Measurements from ENCODE around the gene LCK. TPM values are rescaled to one million over a fixed set of nuclear protein-coding genes. Genes with fewer than 3 reads are reported as not detected.

Gene LCK
- total and polyA plus RNA-seq, 7 donors = 0.36 to 37.3 (median 0.87) TPM; not detected in 1

- intact Hi-C loops (cut with DNase I) = loop anchor here (5.0 kb wide), 1 partner anchor 131 kb away; no protein-coding TSS in a partner anchor
- Histone ChIP-seq H3K9me3 (no peaks in the 10 kb centered on the region), H3K27ac (peak overlapping the region; percentile 88 to 91 (median 90)), H3K27me3 (no peaks in the 10 kb centered on the region), H3K4me3 (peak overlapping the region; percentile 70 to 87 (median 73)), H3K36me3 (peaks cover 8 to 57% (median 22%) of the 10 kb centered on the region in 4 donors), H3K4me1 (peaks cover 0 to 32% (median 26%) of the 10 kb centered on the region in 4 donors)
- no peak for DNase-seq
- TF ChIP-seq POLR2AphosphoS5 (IDR thresholded peaks at IDR 0.05) (no peak), EP300 (IDR thresholded peaks at IDR 0.05) (no peak), POLR2A (IDR thresholded peaks at IDR 0.05) (no peak)
- TF ChIP-seq, protein P1, sequence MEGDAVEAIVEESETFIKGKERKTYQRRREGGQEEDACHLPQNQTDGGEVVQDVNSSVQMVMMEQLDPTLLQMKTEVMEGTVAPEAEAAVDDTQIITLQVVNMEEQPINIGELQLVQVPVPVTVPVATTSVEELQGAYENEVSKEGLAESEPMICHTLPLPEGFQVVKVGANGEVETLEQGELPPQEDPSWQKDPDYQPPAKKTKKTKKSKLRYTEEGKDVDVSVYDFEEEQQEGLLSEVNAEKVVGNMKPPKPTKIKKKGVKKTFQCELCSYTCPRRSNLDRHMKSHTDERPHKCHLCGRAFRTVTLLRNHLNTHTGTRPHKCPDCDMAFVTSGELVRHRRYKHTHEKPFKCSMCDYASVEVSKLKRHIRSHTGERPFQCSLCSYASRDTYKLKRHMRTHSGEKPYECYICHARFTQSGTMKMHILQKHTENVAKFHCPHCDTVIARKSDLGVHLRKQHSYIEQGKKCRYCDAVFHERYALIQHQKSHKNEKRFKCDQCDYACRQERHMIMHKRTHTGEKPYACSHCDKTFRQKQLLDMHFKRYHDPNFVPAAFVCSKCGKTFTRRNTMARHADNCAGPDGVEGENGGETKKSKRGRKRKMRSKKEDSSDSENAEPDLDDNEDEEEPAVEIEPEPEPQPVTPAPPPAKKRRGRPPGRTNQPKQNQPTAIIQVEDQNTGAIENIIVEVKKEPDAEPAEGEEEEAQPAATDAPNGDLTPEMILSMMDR (IDR thresholded peaks at IDR 0.05) = no peak
- 7 to 18% methylated on average over 13 of the region's 13 CpGs for WGBS, 2 donors
These were observed 29.5 kb upstream of the LCK start for GRCh38 chr1:32221581-32221979.

DNA sequence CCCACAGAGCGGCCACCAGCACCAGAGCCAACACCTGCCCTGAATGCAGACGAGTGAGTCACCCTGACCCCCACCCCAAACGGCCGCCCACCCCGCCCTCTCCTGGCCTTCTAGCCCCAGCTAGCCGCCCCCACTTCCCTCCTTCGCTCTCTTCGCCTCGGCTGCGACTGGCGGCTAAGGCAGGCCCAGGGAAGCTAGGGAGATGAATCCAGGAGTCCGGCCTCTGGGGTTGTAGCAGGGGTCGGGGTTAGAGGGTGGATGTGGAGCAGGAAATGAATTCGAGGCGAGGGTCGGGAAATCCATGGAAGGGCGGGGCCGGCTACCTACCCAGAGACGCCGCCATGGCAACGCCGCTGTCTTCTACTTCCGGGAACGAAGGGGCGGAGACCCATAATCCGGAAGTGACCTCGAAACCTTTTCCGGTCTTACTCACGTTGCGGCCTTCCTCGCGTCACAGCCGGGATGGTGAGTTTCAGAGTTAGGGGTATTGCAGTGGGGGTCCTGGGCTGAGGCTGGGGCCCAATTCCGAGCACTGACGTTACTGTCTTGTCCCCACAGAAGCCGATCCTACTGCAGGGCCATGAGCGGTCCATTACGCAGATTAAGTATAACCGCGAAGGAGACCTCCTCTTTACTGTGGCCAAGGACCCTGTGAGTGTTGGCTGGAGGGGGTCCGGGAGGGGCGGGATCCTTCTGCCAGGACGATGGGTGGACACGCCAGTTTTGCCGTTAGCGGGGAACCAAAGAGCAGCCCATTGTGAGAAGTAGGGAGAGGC lies 28.9 kb upstream of the LCK start, which contains the start of the genes EIF3I and TMEM234:
Gene EIF3I, plus strand, starts transcription at position 428 of the 776 bp plus-strand sequence. Its CDS starts 35 bp downstream, at position 463.
Gene TMEM234, minus strand, starts transcription at position 374 of the 776 bp plus-strand sequence. Its CDS starts 31 bp downstream, at position 343.
- Histone ChIP-seq H3K4me3 (peak within 1 kb of the TSS; percentile 70 to 87 (median 73)), H3K27me3 (no peaks in the 10 kb centered on the region), H3K27ac (peak within 1 kb of the TSS; percentile 88 to 91 (median 90)), H3K4me1 (peaks cover 0 to 32% (median 26%) of the 10 kb centered on the region in 4 donors), H3K9me3 (no peaks in the 10 kb centered on the region), H3K36me3 (peaks cover 12 to 57% (median 16%) of the 10 kb centered on the region in 4 donors)
- TF ChIP-seq POLR2A (IDR thresholded peaks at IDR 0.05) (peak; percentile 61 to 71), EP300 (IDR thresholded peaks at IDR 0.05) (peak in 1 of 4 donors; percentile 53), POLR2AphosphoS5 (IDR thresholded peaks at IDR 0.05) (peak; percentile 91 to 95 (median 94))
- TF ChIP-seq, protein P1 (IDR thresholded peaks at IDR 0.05) = no peak
- DNase-seq = peak; percentile 97
- intact Hi-C loops (cut with DNase I) = loop anchor here (1.0 to 5.0 kb wide), 3 partner anchors 18 to 130 kb away; no protein-coding TSS in a partner anchor
- 0 to 1% methylated on average over 46 of the region's 46 CpGs for WGBS, 2 donors

GRCh38 chr1:32223683-32224082 lies 27.4 kb upstream of the LCK start:
- peak overlapping the region in 3 of 4 donors; percentile 31 to 90 (median 88) for H3K27ac ChIP-seq
- WGBS, 2 donors = 86 to 90% methylated on average over 3 of the region's 3 CpGs
- peak overlapping the region in 1 of 4 donors; percentile 70 for H3K4me3 ChIP-seq
- TF ChIP-seq POLR2AphosphoS5 (IDR thresholded peaks at IDR 0.05) = no peak
- TF ChIP-seq, protein P1 (IDR thresholded peaks at IDR 0.05) = no peak
- no peak for TF ChIP-seq EP300 (IDR thresholded peaks at IDR 0.05)
- no peak for TF ChIP-seq POLR2A (IDR thresholded peaks at IDR 0.05)
- H3K27me3 ChIP-seq = no peaks in the 10 kb centered on the region
- H3K36me3 ChIP-seq = peaks cover 22 to 58% (median 27%) of the 10 kb centered on the region in 4 donors
- intact Hi-C loops (cut with DNase I) = loop anchor here (5.0 kb wide), 1 partner anchor 129 kb away; no protein-coding TSS in a partner anchor
- no peak for DNase-seq
- no peaks in the 10 kb centered on the region for H3K9me3 ChIP-seq
- H3K4me1 ChIP-seq = peaks cover 0 to 32% (median 26%) of the 10 kb centered on the region in 4 donors

DNA sequence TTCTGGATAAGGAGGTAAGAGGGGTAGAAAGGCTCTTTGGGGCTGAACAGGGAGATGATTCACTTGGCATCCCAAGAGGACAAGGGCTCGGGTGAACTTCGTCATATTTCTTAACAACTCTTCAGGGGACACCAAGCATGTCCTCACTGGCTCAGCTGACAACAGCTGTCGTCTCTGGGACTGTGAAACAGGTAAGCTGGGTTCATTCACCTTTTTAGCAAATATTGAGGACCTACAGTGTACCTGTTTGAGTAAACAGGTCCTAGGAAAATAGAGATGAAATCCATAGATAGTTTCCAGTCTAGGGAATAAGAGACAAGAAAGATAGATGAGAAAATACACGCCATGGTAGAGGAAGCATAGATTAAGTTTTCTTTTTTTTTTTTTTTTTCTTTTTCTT lies 26.8 kb upstream of the LCK start:
- intact Hi-C loops (cut with DNase I) = loop anchor here (5.0 kb wide), 1 partner anchor 128 kb away; no protein-coding TSS in a partner anchor
- no peaks in the 10 kb centered on the region for H3K9me3 ChIP-seq
- peaks cover 0 to 32% (median 26%) of the 10 kb centered on the region in 4 donors for H3K4me1 ChIP-seq
- WGBS, 2 donors = 90 to 96% methylated on average over 4 of the region's 4 CpGs
- TF ChIP-seq, protein P1 (IDR thresholded peaks at IDR 0.05) = no peak
- TF ChIP-seq POLR2A (IDR thresholded peaks at IDR 0.05) (no peak), EP300 (IDR thresholded peaks at IDR 0.05) (no peak), POLR2AphosphoS5 (IDR thresholded peaks at IDR 0.05) (no peak)
- DNase-seq = no peak
- H3K4me3 ChIP-seq = no peak overlapping the region
- H3K36me3 ChIP-seq = peaks cover 28 to 61% (median 32%) of the 10 kb centered on the region in 4 donors
- H3K27ac ChIP-seq = peak overlapping the region in 1 of 4 donors; percentile 90
- H3K27me3 ChIP-seq = no peaks in the 10 kb centered on the region
